Hematopoietic multipotent progenitor cell treated with erythropoietin and hydrocortisone succinate and interleukin-3 and kit ligand, for 4 days (in vitro differentiated cells): ENCODE data around the gene ECSIT.
"Not testable (repeated sequence)": the region's sequence is repeated elsewhere in the genome, so short reads cannot be mapped to it uniquely, and the experiment has no call there.

Source experiments
- DNase-seq: peaks from one replicate; pipeline ENCODE4 v3.0.0-alpha.2; 2015

The ECSIT gene

GRCh38 chr19:11528551-11529341 is at the start of gene ECSIT:
TSS of gene ECSIT (minus strand) at chr19:11529134. CDS start at chr19:11519170, 9,964 bp downstream.
- peak; percentile 99 for DNase-seq

- DNase-seq, result no peak
Observed at GRCh38 chr19:11577451-11578257, 48.7 kb upstream of the ECSIT start, which contains the start of gene ACP5. TSS of gene ACP5 (minus strand) at chr19:11577645. CDS start at chr19:11577317, 328 bp downstream.

- no peak for DNase-seq
Observed at GRCh38 chr19:11576227-11576626, 47.3 kb upstream of the ECSIT start.

- no peak for DNase-seq
Observed at GRCh38 chr19:11574689-11575088, 45.8 kb upstream of the ECSIT start.

GRCh38 chr19:11573763-11574162 is 44.8 kb upstream of the ECSIT start:
- not testable (repeated sequence) for DNase-seq

GRCh38 chr19:11573354-11573753 is 44.4 kb upstream of the ECSIT start:
- DNase-seq, result not testable (repeated sequence)

GRCh38 chr19:11570039-11570462 is 41.1 kb upstream of the ECSIT start:
- DNase-seq, result peak; percentile 86

GRCh38 chr19:11566164-11566563 is 37.2 kb upstream of the ECSIT start:
- DNase-seq, result no peak

GRCh38 chr19:11565649-11565980 is 36.7 kb upstream of the ECSIT start:
- DNase-seq, result not testable (repeated sequence)

- not testable (repeated sequence) for DNase-seq
Observed at GRCh38 chr19:11564082-11564807, 35.3 kb upstream of the ECSIT start.

- peak; percentile 71 for DNase-seq
Observed at GRCh38 chr19:11563532-11563931, 34.6 kb upstream of the ECSIT start.

GRCh38 chr19:11560404-11561051 is 31.6 kb upstream of the ECSIT start:
- peak; percentile 97 for DNase-seq

GRCh38 chr19:11558881-11559828 is 30.2 kb upstream of the ECSIT start, which contains the start of gene ELOF1:
TSS of gene ELOF1 (minus strand) at chr19:11559230. CDS start at chr19:11554347, 4,883 bp downstream.
- DNase-seq, result peak; percentile 100

GRCh38 chr19:11556634-11557420 is 27.9 kb upstream of the ECSIT start:
- no peak for DNase-seq

GRCh38 chr19:11555246-11555645 is 26.3 kb upstream of the ECSIT start:
- no peak for DNase-seq

GRCh38 chr19:11554160-11554559 is 25.2 kb upstream of the ECSIT start:
- no peak for DNase-seq

GRCh38 chr19:11552666-11553372 is 23.9 kb upstream of the ECSIT start:
- no peak for DNase-seq

GRCh38 chr19:11551603-11552235 is 22.8 kb upstream of the ECSIT start:
- DNase-seq, result no peak

- no peak for DNase-seq
Observed at GRCh38 chr19:11550265-11550664, 21.3 kb upstream of the ECSIT start.
